Activated CD8-positive, alpha-beta T cell treated with anti-CD3 and anti-CD28 coated beads for 36 hours (primary cell): Measurements from ENCODE around the gene ALAD. TPM values are rescaled to one million over a fixed set of nuclear protein-coding genes. Genes with fewer than 3 reads are reported as not detected.

Source experiments
- ATAC-seq: fragments of 200-7000 bp; cut with Tn5 transposase; one replicate; pipeline ENCODE4 v1.10.0; 2021; ENCODE audit warnings: mild to moderate bottlenecking, moderate library complexity
- CTCF ChIA-PET: fragments of 350-600 bp; sonication (Branson Sonifier 250); formaldehyde crosslinking; loops from one replicate; lab custom pipeline; 2021; ENCODE audit warnings: antibody characterized with exemption; lab: Charles Lee
- POLR2A ChIA-PET: fragments of 350-600 bp; sonication (Branson Sonifier 250); formaldehyde crosslinking; loops from one replicate; lab custom pipeline; 2021; ENCODE audit warnings: antibody characterized with exemption; lab: Charles Lee
- DNase-seq: peaks from one replicate; pipeline ENCODE4 v3.0.0-alpha.2; 2020
- H3K27ac Mint-ChIP-seq: one replicate; pipeline ENCODE4 v1.8.0; 2021; ENCODE audit warnings: mild to moderate bottlenecking, mixed read lengths
- H3K27me3 Mint-ChIP-seq: one replicate; pipeline ENCODE4 v1.8.0; 2021; ENCODE audit warnings: mixed read lengths
- H3K36me3 Mint-ChIP-seq: one replicate; pipeline ENCODE4 v1.8.0; 2021; ENCODE audit warnings: low read depth, mixed read lengths
- H3K4me1 Mint-ChIP-seq: one replicate; pipeline ENCODE4 v1.8.0; 2021; ENCODE audit warnings: low read depth, mixed read lengths
- H3K4me3 Mint-ChIP-seq: one replicate; pipeline ENCODE4 v1.8.0; 2021; ENCODE audit warnings: mild to moderate bottlenecking, moderate library complexity, mixed read lengths
- H3K9me3 Mint-ChIP-seq: one replicate; pipeline ENCODE4 v1.8.0; 2021; ENCODE audit warnings: mixed read lengths
- intact Hi-C: fragments of 100-400 bp; cut with micrococcal nuclease; formaldehyde crosslinking; loops from one replicate; pipeline ENCODE4 v1.10.0; 2022
- total RNA-seq, 2 experiments: library from RNA; stranded (reverse); gene quantifications; one replicate each; pipeline ENCODE4 v1.2.3, GENCODE V29; 2021
- TF ChIP-seq, protein P1 (sequence below): fragments of 200-600 bp; IDR thresholded peaks from one replicate; pipeline ENCODE4 v1.8.0; 2022; ENCODE audit warnings: antibody characterized with exemption, mild to moderate bottlenecking

ALAD gene
- total RNA-seq, 2 experiments from 2014 or later, result 16.2 to 16.3 TPM

DNA sequence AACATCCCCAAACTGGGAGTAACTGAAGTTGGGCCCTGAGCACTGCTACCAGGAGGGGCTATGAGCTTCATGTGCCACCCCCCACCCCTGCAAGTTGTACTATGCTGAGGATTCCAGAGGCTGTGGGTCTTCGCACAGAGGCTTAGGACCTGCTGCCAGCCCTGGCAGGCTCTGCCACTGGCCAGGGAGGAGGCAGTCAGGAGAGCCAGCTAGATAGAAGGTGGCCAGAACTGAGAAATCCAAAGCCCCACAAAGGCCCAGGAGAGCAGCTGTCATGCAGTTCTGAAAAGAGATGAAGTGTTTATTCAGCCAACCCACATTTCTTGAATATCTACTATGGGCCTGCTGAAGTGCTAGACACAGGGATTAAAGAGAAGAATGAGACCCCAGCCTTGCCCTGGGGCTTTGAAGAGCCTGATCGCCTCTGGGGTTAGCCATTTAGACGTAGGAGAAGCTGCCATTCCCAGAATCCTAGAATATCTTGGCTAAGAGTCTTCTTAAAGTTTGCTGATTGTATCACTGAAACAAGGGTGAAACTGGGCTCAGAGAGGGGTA, 1.4 kb downstream of the ALAD start:
- no peak for ATAC-seq

DNA sequence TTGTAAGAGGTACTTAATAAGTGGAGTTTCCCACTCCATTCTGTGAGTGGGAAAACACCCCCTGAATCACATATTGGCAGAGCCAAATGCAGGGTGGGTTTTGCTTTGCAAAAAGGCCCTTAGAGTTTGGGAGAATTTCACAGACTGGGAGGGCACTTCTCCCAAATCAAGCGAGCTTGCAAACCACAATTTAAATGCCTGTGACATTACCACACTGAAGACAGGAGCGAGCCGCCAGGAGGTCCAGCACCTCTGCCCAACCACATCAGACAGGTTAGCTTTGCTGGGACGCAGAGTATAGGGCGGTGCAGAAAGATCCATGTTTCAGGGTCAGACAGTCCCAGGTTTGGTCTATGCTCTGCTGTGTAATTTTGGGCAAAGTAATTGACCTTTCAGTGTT, 2.3 kb downstream of the ALAD start:
- ChIA-PET POLR2A (interaction anchor here (1.1 to 4.6 kb wide), 3 partner anchors 11 to 89 kb away, joined by 3 to 45 read pairs (median 4); partner anchors contain the start of genes C9orf43 and POLE3), CTCF (interaction anchor here (0.6 to 8.8 kb wide), 7 partner anchors 11 to 258 kb away, joined by 3 to 91 read pairs (median 7); partner anchors contain the start of genes C9orf43, CDC26, POLE3 and PRPF4)
- DNase-seq (no peak), ATAC-seq (no peak)
- H3K4me1 Mint-ChIP-seq, result peaks cover 12% of the 10 kb centered on the region
- H3K27me3 Mint-ChIP-seq, result no peaks in the 10 kb centered on the region
- H3K4me3 Mint-ChIP-seq, result no peak overlapping the region
- no peak overlapping the region for H3K27ac Mint-ChIP-seq
- no peaks in the 10 kb centered on the region for H3K9me3 Mint-ChIP-seq
- intact Hi-C loops, result no loop called here
- TF ChIP-seq, protein P1, sequence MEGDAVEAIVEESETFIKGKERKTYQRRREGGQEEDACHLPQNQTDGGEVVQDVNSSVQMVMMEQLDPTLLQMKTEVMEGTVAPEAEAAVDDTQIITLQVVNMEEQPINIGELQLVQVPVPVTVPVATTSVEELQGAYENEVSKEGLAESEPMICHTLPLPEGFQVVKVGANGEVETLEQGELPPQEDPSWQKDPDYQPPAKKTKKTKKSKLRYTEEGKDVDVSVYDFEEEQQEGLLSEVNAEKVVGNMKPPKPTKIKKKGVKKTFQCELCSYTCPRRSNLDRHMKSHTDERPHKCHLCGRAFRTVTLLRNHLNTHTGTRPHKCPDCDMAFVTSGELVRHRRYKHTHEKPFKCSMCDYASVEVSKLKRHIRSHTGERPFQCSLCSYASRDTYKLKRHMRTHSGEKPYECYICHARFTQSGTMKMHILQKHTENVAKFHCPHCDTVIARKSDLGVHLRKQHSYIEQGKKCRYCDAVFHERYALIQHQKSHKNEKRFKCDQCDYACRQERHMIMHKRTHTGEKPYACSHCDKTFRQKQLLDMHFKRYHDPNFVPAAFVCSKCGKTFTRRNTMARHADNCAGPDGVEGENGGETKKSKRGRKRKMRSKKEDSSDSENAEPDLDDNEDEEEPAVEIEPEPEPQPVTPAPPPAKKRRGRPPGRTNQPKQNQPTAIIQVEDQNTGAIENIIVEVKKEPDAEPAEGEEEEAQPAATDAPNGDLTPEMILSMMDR, result no peak
- no peaks in the 10 kb centered on the region for H3K36me3 Mint-ChIP-seq

More for the DNA sequence above, 1.4 kb downstream of the ALAD start:
- TF ChIP-seq, protein P1, result no peak
- intact Hi-C loops, result no loop called here
- Mint-ChIP-seq H3K27me3 (no peaks in the 10 kb centered on the region), H3K4me3 (peak overlapping the region; percentile 91), H3K27ac (no peak overlapping the region), H3K9me3 (no peaks in the 10 kb centered on the region), H3K4me1 (peaks cover 12% of the 10 kb centered on the region), H3K36me3 (no peaks in the 10 kb centered on the region)
- ChIA-PET POLR2A (interaction anchor here (1.1 to 4.6 kb wide), 3 partner anchors 10 to 124 kb away, joined by 3 to 45 read pairs (median 4); partner anchors contain the start of genes C9orf43, CDC26, POLE3 and PRPF4), CTCF (interaction anchor here (0.9 to 8.8 kb wide), 11 partner anchors 8 to 257 kb away, joined by 3 to 91 read pairs (median 7); partner anchors contain the start of genes C9orf43, CDC26, POLE3 and PRPF4)
- no peak for DNase-seq

DNA sequence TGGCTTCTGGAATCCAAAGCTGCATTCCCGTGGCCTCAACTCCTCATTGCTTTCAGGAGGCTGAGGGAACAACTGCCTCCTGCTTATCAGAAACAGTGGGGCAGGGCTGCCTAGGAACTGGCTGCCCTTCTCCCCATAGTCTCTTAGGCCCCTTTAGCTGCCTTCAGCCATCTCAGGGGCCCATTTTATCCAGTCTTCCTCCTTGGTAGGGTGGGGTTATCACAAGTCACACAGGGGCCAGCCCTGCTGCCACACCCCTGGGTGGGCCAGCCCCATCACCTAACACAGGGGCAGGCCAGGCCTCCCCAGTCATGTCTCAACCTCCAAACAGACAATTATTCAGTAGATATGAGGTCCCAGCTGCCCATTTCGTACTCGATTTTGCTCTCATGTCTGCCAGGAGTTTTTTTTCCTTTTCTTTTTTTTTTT, 3.9 kb downstream of the ALAD start:
- ChIA-PET POLR2A (interaction anchor here (1.1 kb wide), 1 partner anchor 13 kb away, joined by 3 read pairs; no protein-coding TSS in a partner anchor), CTCF (no interaction called here)
- Mint-ChIP-seq H3K36me3 (peaks cover 4% of the 10 kb centered on the region), H3K4me1 (peaks cover 12% of the 10 kb centered on the region), H3K27me3 (no peaks in the 10 kb centered on the region), H3K9me3 (no peaks in the 10 kb centered on the region), H3K4me3 (no peak overlapping the region), H3K27ac (no peak overlapping the region)
- DNase-seq, result no peak
- ATAC-seq, result no peak
- intact Hi-C loops, result no loop called here
- TF ChIP-seq, protein P1, result no peak

DNA sequence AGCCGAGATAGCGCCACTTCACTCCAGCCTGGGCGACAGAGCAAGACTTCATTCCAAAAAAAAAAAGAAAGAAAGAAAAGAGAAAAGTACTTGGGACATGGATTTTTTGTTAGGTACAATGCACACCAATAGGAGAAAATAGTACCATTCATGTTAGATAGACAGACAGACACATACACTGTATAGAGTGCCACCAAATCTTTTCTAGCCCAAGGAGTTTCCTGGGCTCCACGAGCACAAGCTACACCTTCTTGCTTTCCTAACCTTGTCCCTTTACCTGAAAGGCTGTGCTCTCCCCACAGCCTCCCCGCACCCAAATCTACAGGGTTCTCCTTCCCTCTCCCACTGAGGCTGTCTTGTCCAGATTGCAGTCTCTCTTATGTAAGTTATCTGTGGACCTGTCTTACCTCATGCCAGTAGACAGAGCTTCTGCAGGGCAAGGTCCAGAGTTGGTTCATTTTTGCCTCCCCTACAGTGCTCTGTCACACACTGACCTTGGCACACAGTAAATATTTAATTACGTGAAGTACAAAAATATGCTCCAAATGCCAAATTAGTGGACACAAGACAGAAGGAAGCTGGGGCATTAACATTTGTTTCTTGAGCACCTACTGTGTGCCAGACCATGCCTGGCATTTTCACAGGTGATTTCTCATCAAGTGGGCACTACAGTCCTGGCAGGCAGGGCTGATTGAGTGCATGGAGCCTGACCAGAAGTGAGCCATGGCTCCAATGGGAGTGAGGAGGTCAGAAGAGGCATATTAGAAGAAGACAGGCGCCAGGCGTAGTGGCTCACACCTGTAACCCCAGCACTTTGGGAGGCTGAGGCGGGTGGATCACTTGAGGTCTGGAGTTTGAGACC, 5.9 kb downstream of the ALAD start:
- TF ChIP-seq, protein P1, result no peak

More for the DNA sequence above, 5.9 kb downstream of the ALAD start:
- Mint-ChIP-seq H3K4me1 (peaks cover 5% of the 10 kb centered on the region), H3K9me3 (no peaks in the 10 kb centered on the region), H3K27ac (no peak overlapping the region), H3K4me3 (no peak overlapping the region), H3K36me3 (peaks cover 4% of the 10 kb centered on the region), H3K27me3 (no peaks in the 10 kb centered on the region)
- no peak for DNase-seq
- CTCF ChIA-PET, result no interaction called here
- POLR2A ChIA-PET, result no interaction called here
- intact Hi-C loops, result no loop called here
- ATAC-seq, result no peak
